ENCODE results near the gene HECTD4.

- TF ChIP-seq ZFX (IDR thresholded peaks at IDR 0.05) (no peak), CTCF (conservative IDR thresholded peaks at IDR 0.05) (no peak)
Measured at GRCh38 chr12:112140728-112141127, 241.5 kb downstream of the HECTD4 start.
